WTC11 (cell line): ENCODE data around the gene SLC25A11. TPM values are rescaled to one million over a fixed set of nuclear protein-coding genes. Genes with fewer than 3 reads are reported as not detected.

ENCODE experiments used
- CTCF ChIP-seq: fragments of 200-600 bp; IDR thresholded peaks from 2 replicates; pipeline ENCODE4 v1.8.0; 2022; ENCODE audit warnings: antibody characterized with exemption
- E2F1 ChIP-seq: sonication (generic); formaldehyde crosslinking; IDR thresholded peaks from 2 replicates; pipeline ENCODE4 v1.8.0; 2022; ENCODE audit warnings: mild to moderate bottlenecking, missing genetic modification reagents
- E2F4 ChIP-seq: sonication (generic); formaldehyde crosslinking; IDR thresholded peaks from 2 replicates; pipeline ENCODE4 v1.8.1; 2022; ENCODE audit warnings: low read depth, mild to moderate bottlenecking, moderate library complexity, missing genetic modification reagents, borderline replicate concordance
- E2F5 ChIP-seq: sonication (generic); formaldehyde crosslinking; IDR thresholded peaks from 2 replicates; pipeline ENCODE4 v1.8.1; 2022; ENCODE audit warnings: mild to moderate bottlenecking, moderate library complexity, missing genetic modification reagents
- ELF4 ChIP-seq: sonication (generic); formaldehyde crosslinking; IDR thresholded peaks from 2 replicates; pipeline ENCODE4 v1.8.1; 2022; ENCODE audit warnings: low read depth, mild to moderate bottlenecking, moderate library complexity, missing genetic modification reagents
- ESRRA ChIP-seq: sonication (generic); formaldehyde crosslinking; IDR thresholded peaks from 2 replicates; pipeline ENCODE4 v1.8.1; 2022; ENCODE audit warnings: mild to moderate bottlenecking, missing genetic modification reagents, borderline replicate concordance
- ETV6 ChIP-seq: sonication (generic); formaldehyde crosslinking; IDR thresholded peaks from 2 replicates; pipeline ENCODE4 v1.8.1; 2022; ENCODE audit warnings: mild to moderate bottlenecking, missing genetic modification reagents
- MLX ChIP-seq: sonication (generic); formaldehyde crosslinking; IDR thresholded peaks from 2 replicates; pipeline ENCODE4 v1.8.1; 2023; ENCODE audit warnings: mild to moderate bottlenecking, missing genetic modification reagents, moderate library complexity
- MYBL2 ChIP-seq: sonication (generic); formaldehyde crosslinking; IDR thresholded peaks from 2 replicates; pipeline ENCODE4 v1.8.1; 2023; ENCODE audit warnings: mild to moderate bottlenecking, moderate library complexity, missing genetic modification reagents
- NFATC4 ChIP-seq: fragments of 250-450 bp; sonication (Bioruptor Pico); IDR thresholded peaks from 2 replicates; pipeline ENCODE4 v1.9.0; 2021; ENCODE audit warnings: mild to moderate bottlenecking
- NR1H2 ChIP-seq: sonication (generic); formaldehyde crosslinking; IDR thresholded peaks from 2 replicates; pipeline ENCODE4 v1.9.0; 2021; ENCODE audit warnings: mild to moderate bottlenecking, moderate library complexity, missing genetic modification reagents
- TCF7 ChIP-seq: sonication (generic); formaldehyde crosslinking; IDR thresholded peaks from 2 replicates; pipeline ENCODE4 v1.8.0; 2022; ENCODE audit warnings: mild to moderate bottlenecking, low read depth, missing genetic modification reagents, moderate library complexity
- TEAD1 ChIP-seq: sonication (generic); formaldehyde crosslinking; IDR thresholded peaks from 2 replicates; pipeline ENCODE4 v1.8.0; 2022; ENCODE audit warnings: mild to moderate bottlenecking, missing genetic modification reagents
- TEAD4 ChIP-seq: sonication (generic); formaldehyde crosslinking; IDR thresholded peaks from 2 replicates; pipeline ENCODE4 v1.8.0; 2022; ENCODE audit warnings: mild to moderate bottlenecking, missing genetic modification reagents
- ZBTB21 ChIP-seq: sonication (generic); formaldehyde crosslinking; IDR thresholded peaks from 2 replicates; pipeline ENCODE4 v1.8.1; 2023; ENCODE audit warnings: mild to moderate bottlenecking, missing genetic modification reagents, borderline replicate concordance
- ZNF219 ChIP-seq: sonication (generic); formaldehyde crosslinking; IDR thresholded peaks from 2 replicates; pipeline ENCODE4 v1.8.0; 2023; ENCODE audit warnings: missing genetic modification reagents, mild to moderate bottlenecking, borderline replicate concordance
- ZNF281 ChIP-seq: sonication (generic); formaldehyde crosslinking; IDR thresholded peaks from 2 replicates; pipeline ENCODE4 v1.8.0; 2023; ENCODE audit warnings: mild to moderate bottlenecking, missing genetic modification reagents
- ZNF317 ChIP-seq: sonication (generic); formaldehyde crosslinking; IDR thresholded peaks from 2 replicates; pipeline ENCODE4 v1.8.1; 2023; ENCODE audit warnings: low read depth, mild to moderate bottlenecking, moderate library complexity, missing genetic modification reagents, borderline replicate concordance
- ZNF396 ChIP-seq: fragments of 250-450 bp; sonication (Bioruptor Pico); IDR thresholded peaks from 2 replicates; pipeline ENCODE4 v1.8.0; 2021; ENCODE audit warnings: mild to moderate bottlenecking, moderate library complexity, borderline replicate concordance
- ZNF416 ChIP-seq: fragments of 250-450 bp; sonication (Bioruptor Pico); IDR thresholded peaks from 2 replicates; pipeline ENCODE4 v1.9.0; 2021; ENCODE audit warnings: mild to moderate bottlenecking, inconsistent platforms
- ZNF425 ChIP-seq: fragments of 250-450 bp; sonication (Bioruptor Pico); conservative IDR thresholded peaks from 2 replicates; pipeline ENCODE4 v1.9.0; 2021; ENCODE audit warnings: mild to moderate bottlenecking
- ZNF532 ChIP-seq: fragments of 250-450 bp; sonication (Bioruptor Pico); IDR thresholded peaks from 2 replicates; pipeline ENCODE4 v1.9.0; 2021; ENCODE audit warnings: mild to moderate bottlenecking, borderline replicate concordance
- total RNA-seq: library from RNA; stranded (reverse); gene quantifications from 3 replicates; pipeline ENCODE4 v1.2.3, GENCODE V29; 2021

SLC25A11 gene
- total RNA-seq, 1 experiment from 2014 or later = 73.7 TPM

GRCh38 chr17:4948166-4948930, 8.5 kb upstream of the SLC25A11 start, which contains the start of gene PFN1 (continued):
- TF ChIP-seq E2F5 (CRISPR knock-in tag) (peak; percentile 72; the same call in 1 of the 2 replicates), ZBTB21 (CRISPR knock-in tag) (0 out of 2 replicates have a peak, but pooled peaks have one; percentile 23), ELF4 (CRISPR knock-in tag) (no peak), MLX (0 out of 2 replicates have a peak, but pooled peaks have one; percentile 57), ZNF281 (no peak; the same call in 1 of the 2 replicates), MYBL2 (CRISPR knock-in tag) (peak; percentile 61; the same call in 1 of the 2 replicates), E2F1 (CRISPR knock-in tag) (no peak), ZNF532 (CRISPR knock-in tag) (no peak), ETV6 (CRISPR knock-in tag) (peak; percentile 85; the same call in 1 of the 2 replicates), NR1H2 (CRISPR knock-in tag) (no peak), ZNF396 (CRISPR knock-in tag) (no peak), TEAD1 (CRISPR knock-in tag) (peak; percentile 25; the same call in 1 of the 2 replicates), ZNF425 (CRISPR knock-in tag) (no peak), ZNF317 (CRISPR knock-in tag) (0 out of 2 replicates have a peak, but pooled peaks have one; percentile 32), E2F4 (peak; percentile 80; the same call in 1 of the 2 replicates), CTCF (no peak), TCF7 (CRISPR knock-in tag) (peak; percentile 55; the same call in 1 of the 2 replicates), ZNF416 (CRISPR knock-in tag) (0 out of 2 replicates have a peak, but pooled peaks have one; percentile 67), ESRRA (peak; percentile 79; the same call in 1 of the 2 replicates), NFATC4 (CRISPR knock-in tag) (no peak), TEAD4 (CRISPR knock-in tag) (no peak), ZNF219 (no peak)
